HG03060 (cell line): ENCODE measurements around the gene PBXIP1.
A peak's percentile ranks its signal among the peaks of the same experiment; 100 is the strongest.
"Not testable (repeated sequence)": the region's sequence is repeated elsewhere in the genome, so short reads cannot be mapped to it uniquely, and the experiment has no call there.

Source experiments
- ATAC-seq: cut with Tn5 transposase; IDR thresholded peaks from one replicate; pipeline ENCODE4 v1.9.1; 2021; ENCODE audit warnings: low read depth, moderate number of reproducible peaks; ENCODE audit not compliant: unreplicated experiment

PBXIP1 gene

GRCh38 chr1:154995301-154995983, 39.5 kb upstream of the PBXIP1 start:
- not testable (repeated sequence) for ATAC-seq

GRCh38 chr1:154994591-154994990, 38.7 kb upstream of the PBXIP1 start:
- ATAC-seq: no peak

GRCh38 chr1:154994269-154994587, 38.3 kb upstream of the PBXIP1 start:
- no peak for ATAC-seq

- ATAC-seq: no peak
Observed at GRCh38 chr1:154993572-154994268, 37.8 kb upstream of the PBXIP1 start, which contains the start of gene LENEP. LENEP (plus strand) TSS chr1:154993586; CDS start chr1:154993608, 22 bp downstream.

- no peak for ATAC-seq
Observed at GRCh38 chr1:154992721-154993571, 37.0 kb upstream of the PBXIP1 start.

GRCh38 chr1:154990276-154990675, 34.4 kb upstream of the PBXIP1 start:
- no peak for ATAC-seq

- ATAC-seq: no peak
Observed at GRCh38 chr1:154989195-154989860, 33.4 kb upstream of the PBXIP1 start.

- no peak for ATAC-seq
Observed at GRCh38 chr1:154988058-154988954, 32.4 kb upstream of the PBXIP1 start.

GRCh38 chr1:154987326-154987725, 31.4 kb upstream of the PBXIP1 start:
- no peak for ATAC-seq

GRCh38 chr1:154986736-154987135, 30.8 kb upstream of the PBXIP1 start:
- not testable (repeated sequence) for ATAC-seq

GRCh38 chr1:154983776-154984466, 28.0 kb upstream of the PBXIP1 start:
- no peak for ATAC-seq

- ATAC-seq: peak; percentile 85
Observed at GRCh38 chr1:154982897-154983648, 27.2 kb upstream of the PBXIP1 start, which contains the start of gene FLAD1. FLAD1 (plus strand) TSS chr1:154983344; CDS start chr1:154983695, 351 bp downstream.

- ATAC-seq: no peak
Observed at GRCh38 chr1:154982341-154982740, 26.4 kb upstream of the PBXIP1 start.

GRCh38 chr1:154978360-154978759, 22.5 kb upstream of the PBXIP1 start:
- ATAC-seq: no peak

- not testable (repeated sequence) for ATAC-seq
Observed at GRCh38 chr1:154977762-154978161, 21.9 kb upstream of the PBXIP1 start.

- no peak for ATAC-seq
Observed at GRCh38 chr1:154975409-154976059, 19.6 kb upstream of the PBXIP1 start.

- peak; percentile 38 for ATAC-seq
Observed at GRCh38 chr1:154974808-154975408, 19.0 kb upstream of the PBXIP1 start.
